ENCODE data around the gene B3GNT7. TPM values are rescaled to one million over a fixed set of nuclear protein-coding genes. Genes with fewer than 3 reads are reported as not detected.
"Not testable (repeated sequence)": the region's sequence is repeated elsewhere in the genome, so short reads cannot be mapped to it uniquely, and the experiment has no call there.

Gene B3GNT7
- total RNA-seq, 4 donors from 2014 or later, result 1.2 to 2.6 (median 1.8) TPM

DNA sequence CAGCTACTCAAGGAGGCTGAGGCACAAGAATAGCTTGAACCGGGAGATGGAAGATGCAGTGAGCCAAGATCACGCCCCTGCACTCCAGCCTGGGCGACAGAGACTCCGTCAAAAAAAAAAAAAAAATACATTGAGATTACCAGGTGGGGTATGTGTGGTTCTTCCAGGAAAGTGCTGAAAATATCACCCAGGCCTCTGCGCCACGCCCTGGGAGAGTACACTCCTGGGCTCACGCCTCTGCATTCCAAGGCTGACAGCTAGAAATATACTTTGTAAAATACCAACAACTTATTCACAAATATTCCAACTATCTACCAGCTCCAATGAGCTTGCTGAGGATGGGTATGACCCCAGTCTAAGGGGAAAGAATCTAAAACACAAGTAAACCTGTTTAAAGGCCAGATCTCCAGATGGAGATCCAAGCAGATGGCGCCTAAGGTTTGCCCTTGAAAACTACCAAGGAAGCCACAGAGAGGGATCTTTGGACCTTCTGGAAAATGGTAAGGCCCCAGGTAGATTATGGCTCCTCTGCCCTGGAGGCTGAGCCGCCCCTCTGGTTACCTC is 21.6 kb upstream of the B3GNT7 start:
- H3K4me3 ChIP-seq (ENCODE audit: low read depth, poor library complexity, severe bottlenecking), result no peak overlapping the region
- intact Hi-C loops (cut with DNase I; ENCODE audit: low total_unique reads), result no loop called here
- DNase-seq (ENCODE audit: low spot score in 2 of 2), result no peak
- TF ChIP-seq, protein P1, sequence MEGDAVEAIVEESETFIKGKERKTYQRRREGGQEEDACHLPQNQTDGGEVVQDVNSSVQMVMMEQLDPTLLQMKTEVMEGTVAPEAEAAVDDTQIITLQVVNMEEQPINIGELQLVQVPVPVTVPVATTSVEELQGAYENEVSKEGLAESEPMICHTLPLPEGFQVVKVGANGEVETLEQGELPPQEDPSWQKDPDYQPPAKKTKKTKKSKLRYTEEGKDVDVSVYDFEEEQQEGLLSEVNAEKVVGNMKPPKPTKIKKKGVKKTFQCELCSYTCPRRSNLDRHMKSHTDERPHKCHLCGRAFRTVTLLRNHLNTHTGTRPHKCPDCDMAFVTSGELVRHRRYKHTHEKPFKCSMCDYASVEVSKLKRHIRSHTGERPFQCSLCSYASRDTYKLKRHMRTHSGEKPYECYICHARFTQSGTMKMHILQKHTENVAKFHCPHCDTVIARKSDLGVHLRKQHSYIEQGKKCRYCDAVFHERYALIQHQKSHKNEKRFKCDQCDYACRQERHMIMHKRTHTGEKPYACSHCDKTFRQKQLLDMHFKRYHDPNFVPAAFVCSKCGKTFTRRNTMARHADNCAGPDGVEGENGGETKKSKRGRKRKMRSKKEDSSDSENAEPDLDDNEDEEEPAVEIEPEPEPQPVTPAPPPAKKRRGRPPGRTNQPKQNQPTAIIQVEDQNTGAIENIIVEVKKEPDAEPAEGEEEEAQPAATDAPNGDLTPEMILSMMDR (IDR thresholded peaks at IDR 0.05), result no peak
- TF ChIP-seq POLR2A (IDR thresholded peaks at IDR 0.05), result no peak
- 73 to 80% methylated on average over 9 of the region's 9 CpGs for WGBS, 2 donors

DNA sequence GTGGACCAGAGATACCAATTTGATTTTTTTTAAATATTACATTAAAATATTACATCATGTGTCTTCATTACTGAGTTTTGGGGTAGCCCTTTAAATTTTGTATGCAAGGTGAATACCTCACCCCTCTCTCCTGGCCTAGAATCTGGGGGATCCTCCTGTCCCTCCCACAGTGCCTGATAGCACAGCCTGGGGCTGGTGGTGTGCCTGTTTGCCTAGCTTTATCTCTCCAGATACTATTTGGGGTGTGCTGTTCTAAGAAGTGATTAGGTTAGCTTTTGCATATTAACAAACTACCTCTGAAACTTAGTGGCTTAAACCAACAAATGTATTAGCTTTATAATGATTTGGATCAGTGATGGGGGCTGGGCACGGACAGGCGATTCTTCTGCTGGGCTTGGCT is 20.7 kb upstream of the B3GNT7 start:
- intact Hi-C loops (cut with DNase I; ENCODE audit: low total_unique reads), result no loop called here
- DNase-seq (ENCODE audit: low spot score in 2 of 2), result no peak
- TF ChIP-seq POLR2A (IDR thresholded peaks at IDR 0.05), result no peak
- TF ChIP-seq, protein P1 (IDR thresholded peaks at IDR 0.05), result no peak
- no peak overlapping the region for H3K4me3 ChIP-seq (ENCODE audit: low read depth, poor library complexity, severe bottlenecking)
- WGBS, 2 donors, result 90 to 94% methylated on average over 2 of the region's 2 CpGs

DNA sequence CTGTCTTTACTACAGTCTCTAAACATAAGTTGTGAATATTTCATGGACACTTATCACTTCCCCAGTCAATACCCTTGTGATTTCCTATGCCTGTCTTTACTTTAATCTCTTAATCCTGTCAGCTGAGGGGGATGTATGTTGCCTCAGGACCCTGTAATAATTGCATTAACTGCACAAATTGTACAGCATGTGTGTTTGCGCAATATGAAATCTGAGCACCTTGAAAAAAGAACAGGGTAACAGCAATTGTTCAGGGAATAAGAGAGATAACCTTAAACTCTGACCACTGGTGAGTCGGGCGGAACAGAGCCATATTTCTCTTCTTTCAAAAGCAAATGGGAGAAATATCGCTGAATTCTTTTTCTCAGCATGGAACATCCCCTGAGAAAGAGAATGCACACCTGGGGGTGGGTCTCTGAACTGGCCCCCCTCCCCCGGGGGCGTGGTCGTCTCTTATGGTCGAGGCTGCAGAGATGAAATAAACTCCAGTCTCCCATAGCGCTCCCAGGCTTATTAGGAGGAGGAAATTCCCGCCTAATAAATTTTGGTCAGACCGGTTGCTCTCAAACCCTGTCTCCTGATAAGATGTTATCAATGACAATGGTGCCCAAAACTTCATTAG is 19.4 kb upstream of the B3GNT7 start:
- H3K4me3 ChIP-seq (ENCODE audit: low read depth, poor library complexity, severe bottlenecking); intact Hi-C loops (cut with DNase I; ENCODE audit: low total_unique reads); DNase-seq (ENCODE audit: low spot score in 2 of 2): not testable (repeated sequence)
- 45 to 49% methylated on average over 11 of the region's 11 CpGs for WGBS, 2 donors

DNA sequence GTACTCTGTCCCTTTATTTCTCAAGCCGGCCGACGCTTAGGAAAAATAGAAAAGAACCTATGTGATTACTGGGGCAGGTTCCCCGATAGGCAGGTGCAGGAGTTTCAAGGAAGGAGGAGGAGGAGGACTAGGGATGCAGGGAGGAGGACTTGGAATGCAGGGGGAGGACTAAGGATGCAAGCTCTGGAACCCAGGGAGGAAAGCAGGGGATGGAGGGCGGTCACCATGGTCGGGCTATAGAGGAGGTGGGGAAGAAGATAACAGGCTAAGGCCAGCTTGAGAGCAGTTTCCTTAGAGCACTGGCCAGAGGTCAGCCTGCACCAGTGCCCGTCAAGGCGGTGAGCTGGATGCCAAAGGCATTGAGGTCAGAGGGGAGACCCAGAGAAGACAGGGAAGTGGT is 18.7 kb upstream of the B3GNT7 start:
- intact Hi-C loops (cut with DNase I; ENCODE audit: low total_unique reads), result no loop called here
- no peak for DNase-seq (ENCODE audit: low spot score in 2 of 2)
- no peak overlapping the region for H3K4me3 ChIP-seq (ENCODE audit: low read depth, poor library complexity, severe bottlenecking)
- TF ChIP-seq, protein P1 (IDR thresholded peaks at IDR 0.05), result no peak
- TF ChIP-seq POLR2A (IDR thresholded peaks at IDR 0.05), result no peak
- 75 to 77% methylated on average over 8 of the region's 8 CpGs for WGBS, 2 donors

DNA sequence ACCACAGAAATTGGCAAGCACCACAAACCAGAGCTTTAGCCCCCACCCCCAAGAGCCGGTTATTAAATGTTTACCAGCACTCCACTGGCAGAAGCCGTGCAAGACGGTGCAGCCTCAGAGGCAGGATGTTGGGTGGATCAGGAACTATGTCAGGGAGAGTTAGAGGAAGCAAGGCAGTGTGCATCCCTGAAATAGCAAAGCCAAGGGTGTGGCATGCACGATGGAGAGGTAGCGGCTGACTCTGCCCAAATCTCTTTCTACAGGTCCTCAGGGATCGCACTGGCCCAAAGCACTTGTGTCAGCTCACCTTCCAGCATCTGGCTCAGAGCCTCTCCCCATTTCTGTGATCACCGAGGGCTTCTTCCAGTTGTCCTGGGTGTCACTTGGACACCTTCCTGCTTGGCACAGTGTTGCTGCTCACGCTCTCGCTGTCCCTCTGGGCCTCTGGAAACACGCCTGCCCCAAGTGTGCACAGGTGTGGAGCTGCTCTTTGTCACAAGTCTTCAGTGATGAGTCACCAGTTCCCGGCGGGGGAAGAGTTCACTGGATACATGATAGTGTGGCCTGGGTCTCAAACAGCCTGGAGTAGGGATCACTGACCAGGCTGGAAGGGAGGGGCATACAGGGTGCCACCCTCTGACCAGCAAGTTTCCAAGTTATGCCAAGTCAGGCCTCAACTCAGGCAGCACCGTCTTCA is 17.3 kb upstream of the B3GNT7 start:
- TF ChIP-seq, protein P1 (IDR thresholded peaks at IDR 0.05), result no peak
- no peak for TF ChIP-seq POLR2A (IDR thresholded peaks at IDR 0.05)
- intact Hi-C loops (cut with DNase I; ENCODE audit: low total_unique reads), result no loop called here
- WGBS, 2 donors, result 53 to 60% methylated on average over 12 to 13 of the region's 13 CpGs
- H3K4me3 ChIP-seq (ENCODE audit: low read depth, poor library complexity, severe bottlenecking), result no peak overlapping the region
- DNase-seq (ENCODE audit: low spot score in 2 of 2), result no peak

Data from lower leg skin (tissue), 4 donors.